ENCODE measurements around the gene LYZL2.
"Not testable (repeated sequence)": the region's sequence is repeated elsewhere in the genome, so short reads cannot be mapped to it uniquely, and the experiment has no call there.

DNA sequence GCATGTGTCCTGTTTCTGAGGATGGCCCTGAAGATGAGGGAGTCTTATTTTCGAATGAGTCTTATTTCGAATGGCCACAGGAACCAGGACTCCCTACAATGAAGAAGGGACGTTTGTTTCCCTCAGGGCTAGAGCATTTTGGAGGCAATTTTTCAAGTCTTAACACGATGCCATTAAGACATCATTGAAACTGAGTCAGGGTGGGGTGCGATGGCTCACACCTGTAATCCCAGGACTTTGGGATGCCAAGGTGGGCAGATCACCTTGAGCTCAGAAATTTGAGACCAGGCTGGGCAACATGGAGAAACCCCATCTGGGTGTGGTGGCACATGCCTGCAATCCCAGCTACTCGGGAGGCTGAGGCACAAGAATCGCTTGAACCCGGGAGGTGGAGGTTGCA lies 18.5 kb downstream of the LYZL2 start:
- TF ChIP-seq, protein P1, sequence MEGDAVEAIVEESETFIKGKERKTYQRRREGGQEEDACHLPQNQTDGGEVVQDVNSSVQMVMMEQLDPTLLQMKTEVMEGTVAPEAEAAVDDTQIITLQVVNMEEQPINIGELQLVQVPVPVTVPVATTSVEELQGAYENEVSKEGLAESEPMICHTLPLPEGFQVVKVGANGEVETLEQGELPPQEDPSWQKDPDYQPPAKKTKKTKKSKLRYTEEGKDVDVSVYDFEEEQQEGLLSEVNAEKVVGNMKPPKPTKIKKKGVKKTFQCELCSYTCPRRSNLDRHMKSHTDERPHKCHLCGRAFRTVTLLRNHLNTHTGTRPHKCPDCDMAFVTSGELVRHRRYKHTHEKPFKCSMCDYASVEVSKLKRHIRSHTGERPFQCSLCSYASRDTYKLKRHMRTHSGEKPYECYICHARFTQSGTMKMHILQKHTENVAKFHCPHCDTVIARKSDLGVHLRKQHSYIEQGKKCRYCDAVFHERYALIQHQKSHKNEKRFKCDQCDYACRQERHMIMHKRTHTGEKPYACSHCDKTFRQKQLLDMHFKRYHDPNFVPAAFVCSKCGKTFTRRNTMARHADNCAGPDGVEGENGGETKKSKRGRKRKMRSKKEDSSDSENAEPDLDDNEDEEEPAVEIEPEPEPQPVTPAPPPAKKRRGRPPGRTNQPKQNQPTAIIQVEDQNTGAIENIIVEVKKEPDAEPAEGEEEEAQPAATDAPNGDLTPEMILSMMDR (IDR thresholded peaks at IDR 0.05; ENCODE audit: extremely low read depth in 1 of 2, insufficient read depth in 1 of 2, low read depth in 1 of 2, low read length in 2 of 2): not testable (repeated sequence)
- not testable (repeated sequence) for TF ChIP-seq EZH2 (IDR thresholded peaks at IDR 0.05; ENCODE audit: borderline replicate concordance, low read depth, low read length, severe bottlenecking); POLR2AphosphoS5 (IDR thresholded peaks at IDR 0.05; ENCODE audit: insufficient read depth, low read depth, low read length); MYC (IDR thresholded peaks at IDR 0.05; ENCODE audit: low read depth, low read length)
- TF ChIP-seq, protein P2, sequence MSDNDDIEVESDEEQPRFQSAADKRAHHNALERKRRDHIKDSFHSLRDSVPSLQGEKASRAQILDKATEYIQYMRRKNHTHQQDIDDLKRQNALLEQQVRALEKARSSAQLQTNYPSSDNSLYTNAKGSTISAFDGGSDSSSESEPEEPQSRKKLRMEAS (IDR thresholded peaks at IDR 0.05; ENCODE audit: insufficient read depth, insufficient read length): not testable (repeated sequence)
